ENCODE results near the gene RPL10. TPM values are rescaled to one million over a fixed set of nuclear protein-coding genes. Genes with fewer than 3 reads are reported as not detected.
A peak's percentile ranks its signal among the peaks of the same experiment; 100 is the strongest.

RPL10 gene
- total and polyA plus RNA-seq, 2 of the 13 experiments (the other 11 are each of a cell fraction or from before 2014, with no cell fraction given): 2,381 to 4,713 TPM

- TF ChIP-seq ETS1 (CRISPR knock-in tag; IDR thresholded peaks at IDR 0.05): no peak
- no peak for TF ChIP-seq MBNL3 (CRISPR knock-in tag; conservative IDR thresholded peaks at IDR 0.05)
- TF ChIP-seq ZNF550 (CRISPR knock-in tag; IDR thresholded peaks at IDR 0.05; ENCODE audit: borderline replicate concordance): no peak
- TF ChIP-seq KDM3A (CRISPR knock-in tag; IDR thresholded peaks at IDR 0.05; ENCODE audit: low read depth): no peak
- no peak for TF ChIP-seq MLLT10 (CRISPR knock-in tag; IDR thresholded peaks at IDR 0.05)
- peak; percentile 73 for TF ChIP-seq GATAD1 (CRISPR knock-in tag; IDR thresholded peaks at IDR 0.05)
- TF ChIP-seq DDIT3 (CRISPR knock-in tag; IDR thresholded peaks at IDR 0.05): no peak
- TF ChIP-seq DMAP1 (CRISPR knock-in tag; IDR thresholded peaks at IDR 0.05): peak; percentile 92
- TF ChIP-seq FOXM1 (CRISPR knock-in tag; IDR thresholded peaks at IDR 0.05): no peak
- no peak for TF ChIP-seq NFKBIZ (CRISPR knock-in tag; IDR thresholded peaks at IDR 0.05)
- no peak for TF ChIP-seq ZNF614 (CRISPR knock-in tag; IDR thresholded peaks at IDR 0.05; ENCODE audit: borderline replicate concordance)
- peak; percentile 83; the same call in 1 of the 2 replicates for TF ChIP-seq YEATS4 (CRISPR knock-in tag; IDR thresholded peaks at IDR 0.05; ENCODE audit: borderline replicate concordance)
- no peak for TF ChIP-seq FIP1L1 (IDR thresholded peaks at IDR 0.05; ENCODE audit: borderline replicate concordance, insufficient read depth, low read depth, low read length)
- TF ChIP-seq KDM4B (CRISPR knock-in tag; IDR thresholded peaks at IDR 0.05): no peak
- TF ChIP-seq ZHX1 (CRISPR knock-in tag; IDR thresholded peaks at IDR 0.05; ENCODE audit: low read depth): no peak
- TF ChIP-seq SUZ12 (IDR thresholded peaks at IDR 0.05; ENCODE audit: low read depth, low read length): no peak
- TF ChIP-seq KMT2A (CRISPR knock-in tag; IDR thresholded peaks at IDR 0.05): peak; percentile 15; the same call in 1 of the 2 replicates
- no peak for TF ChIP-seq ZNF383 (CRISPR knock-in tag; IDR thresholded peaks at IDR 0.05; ENCODE audit: borderline replicate concordance)
- peak; percentile 73; the same call in 1 of the 2 replicates for TF ChIP-seq KDM5B (CRISPR knock-in tag; IDR thresholded peaks at IDR 0.05; ENCODE audit: borderline replicate concordance)
- TF ChIP-seq MYC (CRISPR knock-in tag; IDR thresholded peaks at IDR 0.05; ENCODE audit: borderline replicate concordance): peak; percentile 90
- peak; percentile 72 for TF ChIP-seq ZFY (CRISPR knock-in tag; IDR thresholded peaks at IDR 0.05)
- TF ChIP-seq FOXJ3 (CRISPR knock-in tag; IDR thresholded peaks at IDR 0.05; ENCODE audit: borderline replicate concordance): no peak
- no peak for TF ChIP-seq IKZF1 (IDR thresholded peaks at IDR 0.05)
- peak; percentile 9; the same call in 1 of the 2 replicates for TF ChIP-seq ZBTB14 (CRISPR knock-in tag; IDR thresholded peaks at IDR 0.05)
- TF ChIP-seq HIVEP1 (CRISPR knock-in tag; IDR thresholded peaks at IDR 0.05): no peak
- peak; percentile 42; the same call in 1 of the 2 replicates for TF ChIP-seq ZNF501 (CRISPR knock-in tag; IDR thresholded peaks at IDR 0.05)
- no peak for TF ChIP-seq ZNF672 (CRISPR knock-in tag; IDR thresholded peaks at IDR 0.05)
- TF ChIP-seq PHF5A (CRISPR knock-in tag; IDR thresholded peaks at IDR 0.05; ENCODE audit: low read depth, unreplicated experiment): no peak
Measured at GRCh38 chrX:154397888-154398667, at the start of gene RPL10 (continued).

Measured in HepG2 (cell line).